T-helper 9 cell (primary cell): ENCODE data around the gene BTBD1.
A peak's percentile ranks its signal among the peaks of the same experiment; 100 is the strongest.

Experiments
- DNase-seq: peaks from one replicate; pipeline ENCODE4 v3.0.0-alpha.2; 2020
- total RNA-seq, 2 donors: gene quantifications; one replicate each; lab custom pipeline; 2026; lab: John Stamatoyannopoulos, UW

The BTBD1 gene
- 49.5 to 105 reads per million in 2 donors for total RNA-seq

GRCh38 chr15:83066734-83067637 lies at the start of gene BTBD1:
TSS of gene BTBD1 (minus strand) at chr15:83067252. CDS start at chr15:83067151, 101 bp downstream.
- DNase-seq, result peak; percentile 60

DNA sequence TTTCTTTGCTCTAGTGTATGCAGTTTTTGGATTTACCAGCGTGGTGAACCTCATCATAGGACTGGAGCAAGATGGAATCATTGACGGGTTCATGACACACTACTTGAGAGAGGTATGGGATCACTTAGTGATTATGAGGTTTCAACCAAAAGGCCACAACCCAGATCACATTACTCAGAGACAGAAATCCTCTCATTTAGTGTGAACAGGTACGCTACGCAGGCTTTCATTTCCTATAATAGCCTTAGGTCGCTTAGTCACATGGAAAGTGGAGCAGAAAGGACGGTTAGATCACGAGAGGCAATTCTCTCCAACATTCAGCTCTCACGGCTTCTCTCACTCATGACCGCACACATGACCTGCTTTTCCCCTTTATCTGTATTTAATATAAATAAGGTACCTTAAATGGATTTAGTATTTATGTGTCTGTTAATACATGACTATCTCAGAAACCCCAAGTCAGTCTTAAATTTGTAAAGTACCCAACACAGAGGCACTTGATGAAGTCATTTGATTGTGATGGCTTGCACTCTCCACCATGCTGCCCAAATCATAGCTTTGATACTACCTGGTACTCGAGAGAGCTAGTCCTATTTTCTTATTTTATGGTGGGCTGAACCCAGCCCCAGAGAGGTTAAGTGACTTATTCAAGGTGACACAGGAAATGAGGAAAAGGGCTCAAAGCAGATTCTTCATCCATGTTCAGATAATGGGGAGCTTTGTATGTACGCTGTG lies 48.9 kb upstream of the BTBD1 start:
- DNase-seq, result no peak

DNA sequence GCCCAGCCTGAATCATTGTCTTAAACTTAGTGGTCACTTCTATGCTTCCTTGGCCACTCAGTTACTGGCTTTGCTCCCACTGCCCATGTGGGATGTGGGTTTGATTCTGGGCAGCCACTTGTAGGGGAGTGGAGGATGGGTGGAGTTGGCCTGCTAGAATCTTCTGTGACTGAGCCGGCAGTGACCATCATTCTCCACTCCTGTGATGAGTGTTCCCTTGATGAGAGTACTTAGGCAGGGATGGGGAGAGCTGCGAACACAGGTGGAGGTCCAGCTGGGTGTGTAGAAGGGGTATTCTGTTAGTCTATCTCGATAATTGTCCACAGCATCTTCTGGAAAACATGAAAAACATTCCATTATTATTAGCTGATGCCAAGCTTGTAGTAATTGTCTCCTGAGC lies 48.4 kb upstream of the BTBD1 start:
- no peak for DNase-seq

DNA sequence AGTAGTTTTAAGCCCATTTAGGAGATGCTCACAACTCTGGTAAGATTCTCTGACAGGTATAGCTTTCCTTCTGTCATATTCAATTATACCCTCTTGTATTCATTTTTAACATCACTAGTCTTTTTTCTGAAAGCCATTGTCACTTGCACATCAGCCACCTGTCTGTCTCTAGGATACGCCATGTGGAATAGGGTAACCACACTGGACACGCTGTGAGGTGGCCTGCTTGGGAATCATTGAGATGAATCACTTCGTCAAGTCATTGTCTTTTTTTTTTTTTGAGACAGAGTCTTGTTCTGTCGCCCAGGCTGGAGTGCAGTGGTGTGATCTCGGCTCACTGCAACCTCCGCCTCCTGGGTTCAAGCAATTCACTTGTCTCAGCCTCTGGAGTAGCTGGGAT lies 47.8 kb upstream of the BTBD1 start:
- no peak for DNase-seq

- DNase-seq, result no peak
These were observed 47.0 kb upstream of the BTBD1 start for GRCh38 chr15:83113881-83114674.

- no peak for DNase-seq
These were observed 45.9 kb upstream of the BTBD1 start for GRCh38 chr15:83112956-83113299.

DNA sequence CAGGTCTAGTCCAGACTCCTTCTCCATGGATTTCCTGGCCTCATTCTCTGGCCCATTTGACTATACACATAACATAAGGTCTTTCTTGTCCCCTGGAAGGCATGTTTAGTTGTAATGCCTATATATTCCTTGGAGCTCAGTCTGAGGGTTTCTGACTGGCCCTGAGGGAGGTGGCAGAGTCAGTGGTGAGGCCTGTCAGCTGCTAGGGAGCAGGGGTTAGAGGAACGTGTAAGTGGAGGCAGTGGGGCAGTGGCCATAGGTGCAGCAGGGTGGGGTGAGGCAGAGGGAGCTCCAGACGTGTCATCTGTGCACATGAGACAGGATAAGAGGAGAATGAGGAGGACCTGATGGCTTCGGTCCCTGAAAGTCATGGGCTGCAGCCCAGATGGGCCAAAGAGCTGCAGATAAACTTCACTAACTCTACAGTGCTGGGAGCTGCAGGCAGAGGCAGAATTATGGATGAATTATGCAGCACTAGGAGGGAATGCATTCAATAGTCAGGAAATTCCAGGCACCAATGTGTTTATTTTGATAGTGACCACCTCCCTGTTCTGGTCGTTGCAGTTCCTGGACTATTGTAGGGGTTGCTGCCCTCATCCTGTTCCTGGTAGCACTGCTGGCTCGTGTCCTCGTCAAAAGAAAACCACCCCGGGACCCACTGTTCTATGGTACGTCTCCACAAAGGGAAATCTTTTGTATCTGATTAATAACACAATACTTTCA lies 45.3 kb upstream of the BTBD1 start:
- no peak for DNase-seq

GRCh38 chr15:83111149-83111548 lies 44.1 kb upstream of the BTBD1 start:
- no peak for DNase-seq

DNA sequence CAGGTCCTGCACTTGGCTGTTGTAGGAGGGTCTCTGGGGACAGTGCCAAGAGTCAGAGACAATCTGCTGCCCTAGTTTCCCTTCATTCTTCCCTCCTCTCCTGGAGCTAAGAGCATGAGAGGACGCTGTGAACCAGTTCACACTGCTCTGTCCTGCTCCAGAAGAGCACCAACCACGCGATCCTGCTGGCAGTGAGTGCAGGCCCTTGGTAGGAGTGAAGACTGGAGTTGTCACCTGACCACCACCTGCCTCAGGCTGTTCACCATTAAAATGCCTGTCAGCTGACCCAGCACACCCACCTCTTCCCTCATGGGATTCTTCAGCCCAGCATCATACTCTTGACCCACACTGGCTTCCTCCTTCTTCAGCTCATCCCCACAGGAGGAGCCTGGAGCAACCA lies 43.3 kb upstream of the BTBD1 start:
- DNase-seq, result no peak

- DNase-seq, result no peak
These were observed 42.5 kb upstream of the BTBD1 start for GRCh38 chr15:83109532-83109931.

DNA sequence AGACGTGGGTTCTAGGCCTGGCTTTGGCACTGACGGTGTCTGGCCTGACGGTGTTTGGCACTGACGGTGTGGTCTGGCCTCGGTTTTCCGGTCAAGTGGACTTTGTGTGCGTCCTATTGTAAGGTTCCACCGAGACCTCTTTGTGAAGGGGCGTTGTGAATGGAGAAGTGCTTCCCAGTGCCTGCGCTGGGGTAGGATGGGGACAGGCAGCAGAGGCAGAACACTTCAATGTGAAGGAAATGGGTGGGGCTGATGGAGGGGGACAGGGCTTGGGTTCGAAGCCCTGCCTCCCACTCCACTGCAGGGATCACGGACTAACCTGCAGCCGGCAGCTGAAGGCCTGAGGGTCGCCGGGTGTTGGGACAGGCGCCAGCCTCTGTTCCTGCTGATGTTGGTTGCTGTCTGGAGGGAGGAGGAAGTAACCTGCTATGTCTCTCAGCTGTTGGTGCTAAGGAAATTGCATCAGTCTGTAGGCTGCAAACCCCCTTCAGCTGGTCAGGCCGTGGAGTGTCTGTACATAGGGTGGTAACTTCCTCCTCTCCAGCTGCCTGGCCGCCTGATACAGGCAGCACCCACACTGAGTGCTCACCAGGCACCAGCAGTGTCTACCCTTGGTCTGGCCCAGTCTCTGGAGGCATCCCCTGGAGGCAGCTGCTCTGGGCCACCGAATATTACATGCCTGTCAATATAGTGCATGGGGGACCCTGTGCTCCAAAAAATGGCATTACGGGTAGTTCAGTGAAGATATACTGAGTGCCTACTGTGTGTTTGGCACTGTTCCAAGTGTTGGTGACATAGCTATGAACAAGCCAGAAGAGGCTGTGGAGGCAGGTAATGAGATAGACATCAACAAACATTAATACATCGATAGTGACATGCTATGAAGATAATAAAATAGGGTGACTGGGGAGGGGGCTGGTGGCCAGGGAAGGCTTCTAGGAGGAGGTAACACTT lies 41.5 kb upstream of the BTBD1 start:
- DNase-seq, result no peak

DNA sequence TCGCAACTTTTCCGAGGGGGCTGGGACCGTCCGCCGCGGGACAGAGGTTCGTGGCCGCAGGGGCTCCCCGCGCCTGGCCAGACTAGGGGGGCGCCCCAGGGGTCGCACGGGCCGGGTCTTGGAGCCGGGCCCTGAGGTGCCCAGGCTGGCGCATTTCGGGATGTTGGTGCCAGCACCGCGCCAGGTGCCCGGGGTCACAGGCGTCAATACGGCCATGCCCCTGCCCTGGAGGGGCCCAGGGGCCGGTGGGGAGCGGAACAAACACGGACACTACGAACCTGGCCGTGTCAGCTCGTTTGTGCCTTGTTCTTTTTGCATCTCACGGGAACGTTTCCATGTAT lies 40.8 kb upstream of the BTBD1 start:
- DNase-seq, result no peak

DNA sequence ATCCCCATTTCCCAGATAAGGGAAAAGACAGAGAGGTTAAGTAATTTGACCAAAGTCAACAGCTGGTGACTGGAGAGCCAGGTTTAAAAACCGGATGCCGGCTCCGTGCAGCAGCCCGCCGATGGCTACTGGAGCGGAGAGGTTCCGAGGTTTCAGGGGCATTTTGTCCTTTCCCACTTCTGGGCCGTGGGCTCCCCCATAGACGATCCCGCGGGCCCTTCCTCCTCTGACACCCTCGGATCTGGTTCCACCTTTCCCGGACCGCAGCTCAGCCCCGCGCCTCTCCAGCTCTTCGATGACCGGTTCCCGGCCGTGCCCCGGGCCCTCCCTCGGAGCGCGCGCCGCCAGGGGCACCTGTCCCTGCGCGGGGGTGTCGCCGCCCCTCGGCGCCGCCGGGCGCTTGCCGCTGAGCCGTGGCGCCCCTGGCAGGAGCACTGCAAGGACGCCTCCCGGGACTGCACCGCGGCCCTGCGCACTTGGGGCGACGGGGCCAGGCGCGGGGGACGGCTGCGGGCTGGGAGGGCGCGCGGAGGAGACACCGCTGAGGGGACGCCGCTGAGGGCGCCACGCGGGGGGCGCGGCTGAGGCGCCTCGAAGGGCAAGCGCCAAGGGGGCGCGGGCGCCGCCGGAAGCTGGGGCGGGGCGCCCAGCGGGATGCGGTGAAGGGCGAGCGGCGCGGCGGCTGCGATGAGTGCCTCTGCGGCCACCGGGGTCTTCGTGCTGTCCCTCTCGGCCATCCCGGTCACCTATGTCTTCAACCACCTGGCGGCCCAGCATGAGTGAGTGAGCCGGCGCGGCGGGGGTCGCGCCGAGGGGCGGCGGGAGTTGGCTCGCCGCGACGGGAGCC lies 40.2 kb upstream of the BTBD1 start, which contains the start of gene TM6SF1:
TM6SF1 (plus strand) TSS at position 652 of the 847 bp plus-strand sequence; CDS start at position 688, 36 bp downstream.
- DNase-seq, result no peak

- no peak for DNase-seq
These were observed 38.4 kb upstream of the BTBD1 start for GRCh38 chr15:83105440-83105839.

GRCh38 chr15:83104141-83104540 lies 37.1 kb upstream of the BTBD1 start:
- no peak for DNase-seq

GRCh38 chr15:83102346-83102745 lies 35.3 kb upstream of the BTBD1 start:
- no peak for DNase-seq

DNA sequence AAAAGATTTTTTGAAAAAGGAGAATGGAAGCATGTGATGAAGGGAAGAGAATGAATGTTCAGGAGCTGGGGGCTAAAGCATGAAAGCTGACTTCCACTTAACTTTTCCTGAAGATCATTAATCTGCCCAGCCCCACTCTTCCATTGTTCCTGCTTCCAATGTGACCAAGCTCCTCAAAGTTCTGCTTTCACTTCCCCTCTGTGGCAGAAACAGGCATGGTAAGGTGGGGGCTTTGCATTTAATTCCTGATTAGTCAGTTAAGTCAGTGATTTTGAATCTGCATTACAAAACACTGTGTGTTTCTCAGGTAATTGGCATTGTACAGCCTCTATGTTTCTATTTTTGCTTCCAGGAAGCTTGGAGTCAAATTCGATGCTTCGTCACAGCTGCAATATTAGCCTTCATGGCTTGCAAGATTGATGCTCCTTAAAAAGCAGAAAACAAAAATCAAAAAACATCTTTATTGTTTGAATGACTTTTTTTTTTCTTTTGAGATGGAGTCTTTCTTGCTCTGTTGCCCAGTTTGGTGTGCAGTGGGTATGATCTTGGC lies 33.1 kb upstream of the BTBD1 start:
- DNase-seq, result no peak

GRCh38 chr15:83099290-83099689 lies 32.2 kb upstream of the BTBD1 start:
- DNase-seq, result no peak

- no peak for DNase-seq
These were observed 31.0 kb upstream of the BTBD1 start for GRCh38 chr15:83098079-83098478.

- DNase-seq, result no peak
These were observed 27.5 kb upstream of the BTBD1 start for GRCh38 chr15:83094583-83094982.
